Retinal pigment epithelial cell (primary cell): ENCODE data around the gene ARHGAP20.

Experiments used
- DNase-seq: peaks from one replicate; pipeline ENCODE4 v3.0.0-alpha.2; 2010; ENCODE audit warnings: low read depth
- H3K4me3 ChIP-seq: 2 replicates; pipeline ENCODE4 v1.5.1; 2011; ENCODE audit warnings: mild to moderate bottlenecking, low read length, control low read depth, moderate library complexity
- CTCF ChIP-seq: conservative IDR thresholded peaks from 2 replicates; pipeline ENCODE4 v1.5.1; 2011; ENCODE audit warnings: low read depth, low read length, control low read depth, inconsistent platforms

Gene ARHGAP20

GRCh38 chr11:110757066-110757465, 44.8 kb upstream of the ARHGAP20 start:
- no peak for DNase-seq
- H3K4me3 ChIP-seq: no peak overlapping the region
- no peak for TF ChIP-seq CTCF

- H3K4me3 ChIP-seq: no peak overlapping the region
- TF ChIP-seq CTCF: no peak
- no peak for DNase-seq
Observed at GRCh38 chr11:110755941-110756340, 43.7 kb upstream of the ARHGAP20 start.

- H3K4me3 ChIP-seq: no peak overlapping the region
- no peak for TF ChIP-seq CTCF
- DNase-seq: no peak
Observed at GRCh38 chr11:110752890-110753289, 40.7 kb upstream of the ARHGAP20 start.

- DNase-seq: no peak
- no peak overlapping the region for H3K4me3 ChIP-seq
- TF ChIP-seq CTCF: no peak
Observed at GRCh38 chr11:110750100-110750499, 37.9 kb upstream of the ARHGAP20 start.

GRCh38 chr11:110747531-110747930, 35.3 kb upstream of the ARHGAP20 start:
- no peak for DNase-seq
- no peak for TF ChIP-seq CTCF
- H3K4me3 ChIP-seq: no peak overlapping the region

GRCh38 chr11:110738641-110739040, 26.4 kb upstream of the ARHGAP20 start:
- TF ChIP-seq CTCF: no peak
- no peak for DNase-seq
- no peak overlapping the region for H3K4me3 ChIP-seq

- TF ChIP-seq CTCF: no peak
- no peak overlapping the region for H3K4me3 ChIP-seq
- DNase-seq: no peak
Observed at GRCh38 chr11:110737593-110737992, 25.4 kb upstream of the ARHGAP20 start.
